GM21786 (cell line): Measurements from ENCODE around the gene STK39.

Experiments
- ATAC-seq: cut with Tn5 transposase; IDR thresholded peaks from one replicate; pipeline ENCODE4 v1.9.1; 2021; ENCODE audit not compliant: unreplicated experiment

Gene STK39

GRCh38 chr2:168210895-168211570 is 36.4 kb downstream of the STK39 start:
- ATAC-seq: no peak

- no peak for ATAC-seq
These were observed 37.0 kb downstream of the STK39 start for GRCh38 chr2:168210216-168210894.

- no peak for ATAC-seq
These were observed 38.7 kb downstream of the STK39 start for GRCh38 chr2:168208652-168209051.

GRCh38 chr2:168207851-168208250 is 39.5 kb downstream of the STK39 start:
- no peak for ATAC-seq

- no peak for ATAC-seq
These were observed 43.4 kb downstream of the STK39 start for GRCh38 chr2:168203762-168204693.

- ATAC-seq: no peak
These were observed 45.7 kb downstream of the STK39 start for GRCh38 chr2:168201584-168202116.

GRCh38 chr2:168200930-168201583 is 46.3 kb downstream of the STK39 start:
- no peak for ATAC-seq

- ATAC-seq: no peak
These were observed 48.8 kb downstream of the STK39 start for GRCh38 chr2:168198476-168199207.

- no peak for ATAC-seq
These were observed 50.6 kb downstream of the STK39 start for GRCh38 chr2:168196764-168197180.

- peak; percentile 94 for ATAC-seq
These were observed 52.4 kb downstream of the STK39 start for GRCh38 chr2:168194784-168195522.

GRCh38 chr2:168192839-168193616 is 54.4 kb downstream of the STK39 start:
- ATAC-seq: no peak

GRCh38 chr2:168191955-168192785 is 55.2 kb downstream of the STK39 start:
- ATAC-seq: no peak

GRCh38 chr2:168190590-168191336 is 56.6 kb downstream of the STK39 start:
- ATAC-seq: no peak

GRCh38 chr2:168189835-168190569 is 57.4 kb downstream of the STK39 start:
- no peak for ATAC-seq

GRCh38 chr2:168188002-168188401 is 59.4 kb downstream of the STK39 start:
- ATAC-seq: no peak

- no peak for ATAC-seq
These were observed 60.9 kb downstream of the STK39 start for GRCh38 chr2:168186452-168186851.
